NCI-H774 (cell line): Measurements from ENCODE around the gene LRP10.
"Not testable (repeated sequence)": the region's sequence is repeated elsewhere in the genome, so short reads cannot be mapped to it uniquely, and the experiment has no call there.

Experiments used
- DNase-seq: peaks from one replicate; lab custom pipeline; 2025; lab: John Stamatoyannopoulos, UW

Gene LRP10

GRCh38 chr14:22887260-22887989 lies 15.9 kb downstream of the LRP10 start:
- peak; percentile 89 for DNase-seq

- no peak for DNase-seq
These were observed 16.4 kb downstream of the LRP10 start for GRCh38 chr14:22887990-22888378.

- DNase-seq: no peak
These were observed 17.1 kb downstream of the LRP10 start for GRCh38 chr14:22888662-22889061.

GRCh38 chr14:22890416-22890815 lies 18.9 kb downstream of the LRP10 start:
- DNase-seq: no peak

GRCh38 chr14:22892488-22892887 lies 20.9 kb downstream of the LRP10 start:
- no peak for DNase-seq

- DNase-seq: no peak
These were observed 22.2 kb downstream of the LRP10 start for GRCh38 chr14:22893706-22894105.

GRCh38 chr14:22895402-22895801 lies 23.9 kb downstream of the LRP10 start:
- no peak for DNase-seq

GRCh38 chr14:22896356-22896755 lies 24.8 kb downstream of the LRP10 start:
- no peak for DNase-seq

- no peak for DNase-seq
These were observed 25.2 kb downstream of the LRP10 start for GRCh38 chr14:22896760-22897159.

GRCh38 chr14:22897357-22897756 lies 25.8 kb downstream of the LRP10 start:
- DNase-seq: no peak

GRCh38 chr14:22898302-22899090 lies 27.0 kb downstream of the LRP10 start:
- DNase-seq: no peak

- no peak for DNase-seq
These were observed 28.7 kb downstream of the LRP10 start for GRCh38 chr14:22900081-22900799.

GRCh38 chr14:22901799-22902198 lies 30.3 kb downstream of the LRP10 start:
- no peak for DNase-seq

GRCh38 chr14:22903742-22904087 lies 32.2 kb downstream of the LRP10 start:
- DNase-seq: no peak

GRCh38 chr14:22905627-22906026 lies 34.1 kb downstream of the LRP10 start:
- DNase-seq: no peak

- no peak for DNase-seq
These were observed 34.5 kb downstream of the LRP10 start for GRCh38 chr14:22906073-22906472.

GRCh38 chr14:22907429-22907828 lies 35.9 kb downstream of the LRP10 start:
- no peak for DNase-seq

- DNase-seq: no peak
These were observed 37.1 kb downstream of the LRP10 start for GRCh38 chr14:22908601-22909000.

- no peak for DNase-seq
These were observed 39.4 kb downstream of the LRP10 start for GRCh38 chr14:22910916-22911315.

GRCh38 chr14:22914836-22915235 lies 43.3 kb downstream of the LRP10 start:
- DNase-seq: not testable (repeated sequence)

GRCh38 chr14:22915886-22916521 lies 44.5 kb downstream of the LRP10 start:
- DNase-seq: no peak

GRCh38 chr14:22918804-22919600 lies 47.5 kb downstream of the LRP10 start, which contains the start of gene RBM23:
Gene RBM23, minus strand, starts transcription at chr14:22919149.
- peak; percentile 100 for DNase-seq
